Kidney (tissue), 14 donors: ENCODE results near the gene CCNL2. TPM values are rescaled to one million over a fixed set of nuclear protein-coding genes. Genes with fewer than 3 reads are reported as not detected.

Experiments used
- DNase-seq, 5 donors: peaks; one replicate each; pipeline ENCODE4 v3.0.0-alpha.2; 2013 to 2020
- FAIRE-seq: peaks from 2 replicates; lab custom pipeline; 2012; peaks lifted over from hg19 to GRCh38; lab: Jason Lieb, UNC
- H3K27ac ChIP-seq, 2 donors: one replicate each; pipeline ENCODE4 v1.7.0; 2013; ENCODE audit warnings: low read depth in 2 of 2, low read length in 2 of 2, inconsistent platforms in 1 of 2
- H3K27me3 ChIP-seq: one replicate; pipeline ENCODE4 v1.7.1; 2013; ENCODE audit warnings: low read length, inconsistent platforms; ENCODE audit not compliant: control insufficient read depth, insufficient read depth
- H3K36me3 ChIP-seq, 3 donors: one replicate each; pipeline versions ENCODE4 v1.7.0 to v1.7.1; 2013; ENCODE audit warnings: low read length in 3 of 3, control low read depth in 1 of 3, inconsistent platforms in 1 of 3; ENCODE audit not compliant: insufficient read depth in 3 of 3, control insufficient read depth in 2 of 3
- H3K4me1 ChIP-seq, 3 donors: one replicate each; pipeline versions ENCODE4 v1.7.0 to v1.7.1; 2013; ENCODE audit warnings: low read length in 3 of 3, inconsistent platforms in 1 of 3, low read depth in 1 of 3; ENCODE audit not compliant: control insufficient read depth in 2 of 3, insufficient read depth in 2 of 3
- H3K4me3 ChIP-seq, 3 donors: one replicate each; pipeline versions ENCODE4 v1.7.0 to v1.8.1; 2013; ENCODE audit warnings: low read length in 3 of 3, control low read depth in 1 of 3, inconsistent platforms in 1 of 3
- H3K9ac ChIP-seq, 3 donors: one replicate each; pipeline versions ENCODE4 v1.7.0 to v1.7.1; 2013; ENCODE audit warnings: low read length in 3 of 3, control low read depth in 1 of 3, inconsistent platforms in 1 of 3
- H3K9me3 ChIP-seq, 3 donors: one replicate each; pipeline versions ENCODE4 v1.7.0 to v1.7.1; 2013; ENCODE audit warnings: low read length in 3 of 3, control low read depth in 1 of 3, inconsistent platforms in 1 of 3; ENCODE audit not compliant: control insufficient read depth in 2 of 3, insufficient read depth in 1 of 3
- CTCF ChIP-seq: IDR thresholded peaks from 3 replicates; pipeline ENCODE4 v1.5.1; 2012; ENCODE audit warnings: mild to moderate bottlenecking, moderate library complexity, borderline replicate concordance; ENCODE audit not compliant: insufficient read depth; ENCODE audit errors: extremely low read depth
- intact Hi-C: fragments of 100-400 bp; cut with DNase I; formaldehyde crosslinking; loops from one replicate; pipeline ENCODE4 v1.11.1; 2022
- polyA plus RNA-seq: library from polyadenylated mRNA; stranded (reverse); fragments of 350-450 nt; fragmentation: Illumina TruSeq; extraction: RNeasy Lipid Tissue Mini Kit (QIAGEN cat#74804); gene quantifications from one replicate; pipeline ENCODE4 v1.2.3, GENCODE V29; 2014; ENCODE audit warnings: low read depth, low replicate concordance; ENCODE audit not compliant: insufficient read depth
- total RNA-seq: library from RNA; stranded (reverse); fragmentation: NEBNext Ultra II Directional; extraction: Animal tissue kit (Norgen Biotek cat#: 25700); gene quantifications from one replicate; pipeline ENCODE4 v1.2.1, GENCODE V29; 2021
- donor health status: control.
- donor health status: control.
- donor health status: control.
- donor health status: control.
- donor health status: control.
- donor health status: DM: yes; HTN: yes; CAD: no.
- donor health status: Normal renal cell carcinoma (clear cell type).

CCNL2 gene
- total and polyA plus RNA-seq, 2 donors from 2014 or later = 72.0 to 199 TPM

- Histone ChIP-seq H3K9ac (no peak overlapping the region), H3K4me1 (peaks cover 0 to 2% (median 2%) of the 10 kb centered on the region in 3 donors), H3K9me3 (peaks cover 0 to 2% (median 0%) of the 10 kb centered on the region in 3 donors), H3K27ac (no peak overlapping the region), H3K27me3 (no peaks in the 10 kb centered on the region), H3K4me3 (no peak overlapping the region), H3K36me3 (no peaks in the 10 kb centered on the region)
- DNase-seq = no peak
- TF ChIP-seq CTCF = no peak
- no peak for FAIRE-seq
- intact Hi-C loops = no loop called here
These were observed 32.5 kb downstream of the CCNL2 start for GRCh38 chr1:1366699-1367066.

- TF ChIP-seq CTCF = no peak
These were observed 33.0 kb downstream of the CCNL2 start for GRCh38 chr1:1365875-1366698.

GRCh38 chr1:1364266-1364665 lies 34.9 kb downstream of the CCNL2 start:
- Histone ChIP-seq H3K4me1 (peaks cover 0 to 9% (median 2%) of the 10 kb centered on the region in 3 donors), H3K4me3 (no peak overlapping the region), H3K36me3 (no peaks in the 10 kb centered on the region), H3K27me3 (no peaks in the 10 kb centered on the region), H3K27ac (no peak overlapping the region), H3K9ac (no peak overlapping the region), H3K9me3 (peaks cover 0 to 2% (median 0%) of the 10 kb centered on the region in 3 donors)
- no peak for TF ChIP-seq CTCF
- FAIRE-seq (no peak), DNase-seq (no peak)
- intact Hi-C loops = no loop called here

More at GRCh38 chr1:1365875-1366698, 33.0 kb downstream of the CCNL2 start:
- FAIRE-seq = no peak
- intact Hi-C loops = no loop called here
- H3K9ac ChIP-seq = no peak overlapping the region
- no peak for DNase-seq
- H3K27me3 ChIP-seq = no peaks in the 10 kb centered on the region
- H3K9me3 ChIP-seq = peaks cover 0 to 2% (median 0%) of the 10 kb centered on the region in 3 donors
- H3K36me3 ChIP-seq = no peaks in the 10 kb centered on the region
- H3K4me1 ChIP-seq = peaks cover 0 to 4% (median 2%) of the 10 kb centered on the region in 3 donors
- H3K4me3 ChIP-seq = no peak overlapping the region
- H3K27ac ChIP-seq = no peak overlapping the region
